ENCODE results near the gene EME2. TPM values are rescaled to one million over a fixed set of nuclear protein-coding genes. Genes with fewer than 3 reads are reported as not detected.
A peak's percentile ranks its signal among the peaks of the same experiment; 100 is the strongest.

EME2 gene
- total and polyA plus RNA-seq, 2 of the 13 experiments (the other 11 are each of a cell fraction or from before 2014, with no cell fraction given) = 4.4 to 7.6 TPM

DNA sequence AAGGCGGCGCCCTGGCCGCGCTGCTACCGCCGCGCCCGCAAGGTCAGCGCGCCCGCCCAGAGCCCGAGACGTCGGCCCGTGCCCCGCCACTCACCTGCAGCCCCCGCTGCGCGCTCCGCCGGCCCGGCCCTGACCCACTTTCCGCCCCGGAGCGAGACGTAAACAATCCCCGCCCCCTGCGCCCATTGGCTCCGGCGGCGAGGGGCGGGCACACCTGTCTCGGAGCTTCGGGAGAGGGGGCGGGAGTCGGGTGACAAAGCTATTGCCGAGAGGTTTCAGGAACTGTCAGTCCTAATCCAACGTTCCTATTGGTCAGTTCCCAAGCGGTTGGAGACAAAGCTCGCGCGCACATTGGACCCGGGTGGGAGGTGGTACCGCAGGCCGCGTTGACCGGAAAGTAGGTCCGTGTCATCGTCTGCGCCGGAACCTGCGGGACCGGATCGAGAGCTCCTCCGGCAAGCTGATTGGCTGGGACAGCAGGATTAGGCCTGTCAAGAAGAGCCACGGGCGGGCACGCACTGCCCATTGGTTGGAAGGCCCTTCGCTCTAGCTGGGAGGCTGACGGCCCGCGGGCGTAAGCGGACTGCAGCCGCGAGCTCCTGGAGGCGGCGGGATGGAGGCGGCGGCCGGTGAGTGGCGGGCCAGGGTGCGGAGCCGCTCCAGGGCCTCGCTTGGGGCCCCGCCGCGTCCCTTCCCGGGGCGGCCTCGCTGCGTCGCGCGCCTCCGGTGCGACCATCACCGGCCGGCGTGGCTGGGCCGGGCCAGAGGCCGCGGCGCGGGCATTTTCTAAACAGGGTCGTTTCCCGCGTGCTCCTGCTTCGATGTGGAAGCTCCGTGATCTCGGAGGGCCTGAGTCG is 10.0 kb downstream of the EME2 start, which contains the start of the genes NUBP2 and SPSB3 (continued):
- TF ChIP-seq GPBP1L1 (CRISPR knock-in tag; IDR thresholded peaks at IDR 0.05) = no peak
- no peak for TF ChIP-seq KDM3A (CRISPR knock-in tag; IDR thresholded peaks at IDR 0.05; ENCODE audit: low read depth)
- TF ChIP-seq PCBP2 (optimal IDR thresholded peaks at IDR 0.05; ENCODE audit: low read depth, low read length, poor library complexity, severe bottlenecking) = no peak
- peak; percentile 71; the same call in 1 of the 2 replicates for TF ChIP-seq ZSCAN31 (CRISPR knock-in tag; IDR thresholded peaks at IDR 0.05; ENCODE audit: low read depth)
- TF ChIP-seq, protein P1, sequence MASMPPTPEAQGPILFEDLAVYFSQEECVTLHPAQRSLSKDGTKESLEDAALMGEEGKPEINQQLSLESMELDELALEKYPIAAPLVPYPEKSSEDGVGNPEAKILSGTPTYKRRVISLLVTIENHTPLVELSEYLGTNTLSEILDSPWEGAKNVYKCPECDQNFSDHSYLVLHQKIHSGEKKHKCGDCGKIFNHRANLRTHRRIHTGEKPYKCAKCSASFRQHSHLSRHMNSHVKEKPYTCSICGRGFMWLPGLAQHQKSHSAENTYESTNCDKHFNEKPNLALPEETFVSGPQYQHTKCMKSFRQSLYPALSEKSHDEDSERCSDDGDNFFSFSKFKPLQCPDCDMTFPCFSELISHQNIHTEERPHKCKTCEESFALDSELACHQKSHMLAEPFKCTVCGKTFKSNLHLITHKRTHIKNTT (CRISPR knock-in tag; IDR thresholded peaks at IDR 0.05) = no peak
- TF ChIP-seq ZNF496 (CRISPR knock-in tag; IDR thresholded peaks at IDR 0.05; ENCODE audit: insufficient replicate concordance) = no peak
- TF ChIP-seq YEATS2 (CRISPR knock-in tag; IDR thresholded peaks at IDR 0.05; ENCODE audit: borderline replicate concordance) = peak; percentile 90
- no peak for TF ChIP-seq ZNF773 (CRISPR knock-in tag; IDR thresholded peaks at IDR 0.05; ENCODE audit: borderline replicate concordance)
- peak; percentile 81; the same call in 1 of the 2 replicates for TF ChIP-seq SIN3A (IDR thresholded peaks at IDR 0.05; ENCODE audit: borderline replicate concordance, low read depth, low read length)
- peak; percentile 84 for TF ChIP-seq ZC3H13 (CRISPR knock-in tag; IDR thresholded peaks at IDR 0.05)
- TF ChIP-seq KAT8 (CRISPR knock-in tag; IDR thresholded peaks at IDR 0.05) = peak; percentile 95
- TF ChIP-seq TARDBP (CRISPR knock-in tag; IDR thresholded peaks at IDR 0.05) = peak; percentile 56; the same call in 1 of the 2 replicates
- TF ChIP-seq ZFAT (CRISPR knock-in tag; conservative IDR thresholded peaks at IDR 0.05) = no peak
- peak; percentile 46; the same call in 1 of the 2 replicates for TF ChIP-seq ZNF772 (CRISPR knock-in tag; IDR thresholded peaks at IDR 0.05)
- TF ChIP-seq ZHX2 (IDR thresholded peaks at IDR 0.05; ENCODE audit: low read depth) = peak; percentile 89
- no peak for TF ChIP-seq ZHX2 (CRISPR knock-in tag; IDR thresholded peaks at IDR 0.05; ENCODE audit: borderline replicate concordance)
- peak; percentile 99 for TF ChIP-seq SP2 (CRISPR knock-in tag; IDR thresholded peaks at IDR 0.05)
- no peak for TF ChIP-seq GLI4 (CRISPR knock-in tag; IDR thresholded peaks at IDR 0.05; ENCODE audit: borderline replicate concordance)

All from HepG2 (cell line).